ENCODE measurements around the gene MCL1. TPM values are rescaled to one million over a fixed set of nuclear protein-coding genes. Genes with fewer than 3 reads are reported as not detected.

The MCL1 gene
- total RNA-seq, 1 donor from 2014 or later = 154 TPM

DNA sequence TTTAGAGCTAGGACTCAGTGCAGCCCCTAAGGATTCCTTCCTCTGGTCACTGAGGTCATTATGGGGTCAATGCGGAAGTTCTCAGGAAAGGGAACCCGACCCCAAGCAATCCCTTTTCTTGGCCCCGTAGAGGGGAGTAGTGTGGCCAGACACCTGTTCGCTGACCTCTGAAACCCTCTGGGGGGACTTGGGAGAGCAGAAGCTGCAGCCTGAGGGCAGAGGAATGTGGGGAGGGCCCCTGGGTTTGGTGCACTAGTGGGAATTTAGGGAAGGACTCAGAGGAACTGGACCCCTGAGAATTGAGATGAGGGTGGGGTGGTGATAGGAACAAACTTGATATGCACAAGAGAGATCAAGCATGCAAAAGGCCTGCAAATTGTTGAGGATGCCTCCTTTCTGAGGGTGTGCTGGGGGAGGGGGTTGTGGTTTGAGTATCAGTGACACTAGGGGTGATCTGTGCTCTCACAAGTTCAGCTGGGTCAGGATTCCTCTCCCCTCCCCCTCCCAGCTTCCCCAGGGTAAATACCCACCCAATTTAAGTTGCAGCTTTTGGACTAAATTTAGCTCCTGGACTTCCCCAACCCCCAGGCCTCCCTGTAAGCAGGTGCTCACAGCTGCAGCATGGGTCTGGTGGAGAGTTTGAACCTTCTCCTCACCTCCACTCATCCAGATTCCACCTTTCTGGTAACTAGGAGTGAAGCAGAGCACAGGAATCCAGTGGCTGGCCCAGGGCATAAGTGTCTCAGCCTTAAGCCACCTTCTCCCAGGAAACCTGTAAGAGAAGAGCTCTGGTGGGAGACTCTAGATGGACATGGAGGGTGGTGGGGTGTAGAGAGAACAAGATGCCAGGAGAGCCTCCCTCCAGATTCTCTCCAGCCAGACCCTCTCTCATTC is 16.7 kb downstream of the MCL1 start:
- Mint-ChIP-seq H3K27ac (ENCODE audit: unreplicated experiment) (peak overlapping the region; percentile 63), H3K4me3 (ENCODE audit: unreplicated experiment) (peak overlapping the region; percentile 99), H3K27me3 (ENCODE audit: unreplicated experiment) (peaks cover 14% of the 10 kb centered on the region), H3K4me1 (ENCODE audit: low read depth, unreplicated experiment) (peaks cover 31% of the 10 kb centered on the region), H3K9me3 (ENCODE audit: unreplicated experiment) (peaks cover 17% of the 10 kb centered on the region), H3K36me3 (ENCODE audit: unreplicated experiment) (no peaks in the 10 kb centered on the region)
- DNase-seq = peak; percentile 22
- TF ChIP-seq CTCF (IDR thresholded peaks at IDR 0.05; ENCODE audit: partially characterized antibody, unreplicated experiment) = no peak

DNA sequence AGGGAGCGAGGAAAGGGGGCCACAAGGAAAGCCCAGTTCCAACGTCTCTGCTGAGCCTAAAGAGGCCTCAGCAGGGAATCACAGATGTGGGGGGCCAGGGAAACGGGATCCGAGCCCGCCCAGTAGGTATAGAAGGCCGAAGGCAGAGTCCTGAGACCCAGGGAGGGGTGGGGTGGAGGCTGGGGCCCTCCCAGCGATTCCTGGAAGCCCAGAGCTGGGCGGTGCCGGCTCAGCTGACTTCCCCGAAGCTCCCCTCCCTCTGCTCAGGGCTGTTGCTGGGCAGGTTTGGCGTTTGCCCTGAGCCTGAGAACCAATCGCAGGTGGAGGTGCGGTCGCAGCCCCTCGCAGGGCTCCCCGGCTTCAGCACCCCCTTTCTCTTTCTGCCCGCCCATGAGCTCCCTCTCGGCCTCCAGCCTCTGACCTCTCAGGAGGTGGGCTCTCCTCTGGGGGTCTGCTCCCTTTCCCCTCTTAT is 17.4 kb downstream of the MCL1 start:
- peaks cover 11% of the 10 kb centered on the region for H3K27me3 Mint-ChIP-seq (ENCODE audit: unreplicated experiment)
- H3K9me3 Mint-ChIP-seq (ENCODE audit: unreplicated experiment) = peaks cover 11% of the 10 kb centered on the region
- TF ChIP-seq CTCF (IDR thresholded peaks at IDR 0.05; ENCODE audit: partially characterized antibody, unreplicated experiment) = no peak
- H3K4me3 Mint-ChIP-seq (ENCODE audit: unreplicated experiment) = peak overlapping the region; percentile 99
- H3K27ac Mint-ChIP-seq (ENCODE audit: unreplicated experiment) = peak overlapping the region; percentile 99
- H3K36me3 Mint-ChIP-seq (ENCODE audit: unreplicated experiment) = no peaks in the 10 kb centered on the region
- DNase-seq = peak; percentile 81
- peaks cover 24% of the 10 kb centered on the region for H3K4me1 Mint-ChIP-seq (ENCODE audit: low read depth, unreplicated experiment)

DNA sequence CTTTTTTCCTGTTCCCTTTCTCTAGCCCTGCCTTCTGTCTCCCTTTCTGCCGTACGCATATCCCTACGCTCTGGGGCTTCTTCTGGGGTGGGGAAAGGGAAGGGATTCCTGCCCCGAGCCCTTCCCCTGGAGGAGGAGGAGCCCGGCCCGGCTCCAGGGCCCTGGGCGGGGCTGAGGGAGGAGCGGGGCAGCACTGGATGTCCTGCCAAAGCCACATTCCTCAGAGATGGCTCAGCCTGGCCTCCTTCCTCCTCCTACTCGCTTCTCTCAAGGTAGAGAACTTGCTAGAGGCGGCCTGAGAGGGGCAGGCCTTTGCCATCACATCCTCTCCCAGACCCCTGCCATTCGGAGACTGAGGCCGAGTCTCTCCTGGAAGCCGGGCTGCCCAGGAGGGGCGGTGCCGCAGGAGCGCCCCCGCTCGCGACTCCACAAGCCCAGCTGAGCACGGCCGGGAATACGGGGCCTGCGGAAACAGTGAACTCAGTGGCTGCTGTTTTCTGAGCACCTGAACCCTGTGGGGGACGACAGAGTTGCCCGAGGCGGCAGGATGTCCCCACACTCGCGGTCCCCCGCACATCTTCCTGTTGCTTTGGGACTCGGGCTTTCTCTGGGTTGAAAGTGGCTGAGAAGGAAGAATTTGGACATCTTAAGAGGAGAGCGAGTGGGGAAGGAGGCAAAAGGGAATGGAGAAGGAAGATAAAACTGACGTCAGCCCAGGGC is 18.0 kb downstream of the MCL1 start:
- DNase-seq = peak; percentile 81
- peak overlapping the region; percentile 99 for H3K4me3 Mint-ChIP-seq (ENCODE audit: unreplicated experiment)
- peak overlapping the region; percentile 99 for H3K27ac Mint-ChIP-seq (ENCODE audit: unreplicated experiment)
- peaks cover 11% of the 10 kb centered on the region for H3K27me3 Mint-ChIP-seq (ENCODE audit: unreplicated experiment)
- TF ChIP-seq CTCF (IDR thresholded peaks at IDR 0.05; ENCODE audit: partially characterized antibody, unreplicated experiment) = peak; percentile 7
- H3K4me1 Mint-ChIP-seq (ENCODE audit: low read depth, unreplicated experiment) = peaks cover 24% of the 10 kb centered on the region
- no peaks in the 10 kb centered on the region for H3K36me3 Mint-ChIP-seq (ENCODE audit: unreplicated experiment)
- peaks cover 11% of the 10 kb centered on the region for H3K9me3 Mint-ChIP-seq (ENCODE audit: unreplicated experiment)

- H3K36me3 Mint-ChIP-seq (ENCODE audit: unreplicated experiment) = no peaks in the 10 kb centered on the region
- peak; percentile 94 for DNase-seq
- TF ChIP-seq CTCF (IDR thresholded peaks at IDR 0.05; ENCODE audit: partially characterized antibody, unreplicated experiment) = peak; percentile 76
- peak overlapping the region; percentile 84 for H3K27ac Mint-ChIP-seq (ENCODE audit: unreplicated experiment)
- peaks cover 11% of the 10 kb centered on the region for H3K9me3 Mint-ChIP-seq (ENCODE audit: unreplicated experiment)
- peaks cover 11% of the 10 kb centered on the region for H3K27me3 Mint-ChIP-seq (ENCODE audit: unreplicated experiment)
- H3K4me3 Mint-ChIP-seq (ENCODE audit: unreplicated experiment) = peak overlapping the region; percentile 99
- peaks cover 24% of the 10 kb centered on the region for H3K4me1 Mint-ChIP-seq (ENCODE audit: low read depth, unreplicated experiment)
These were observed 18.7 kb downstream of the MCL1 start for GRCh38 chr1:150560576-150561253.
